HEK293 (cell line): ENCODE measurements around the gene P2RX7.

ENCODE experiments used
- CTCF ChIA-PET: fragments of 350-600 bp; formaldehyde crosslinking; extraction: SDS; loops from one replicate; lab custom pipeline; 2021; ENCODE audit warnings: antibody characterized with exemption; lab: Yijun Ruan, JAX
- POLR2A ChIA-PET: fragments of 300-600 bp; formaldehyde crosslinking; extraction: SDS; loops from one replicate; lab custom pipeline; 2020; ENCODE audit warnings: antibody characterized with exemption, inconsistent platforms; lab: Yijun Ruan, JAX
- H3K27ac ChIP-seq: fragments of 200-500 bp; sonication (Bioruptor generic); 2 replicates; pipeline ENCODE4 v1.5.1; 2014; ENCODE audit warnings: low read depth, low read length, control low read depth, inconsistent platforms; ENCODE audit errors: extremely low read depth
- H3K36me3 ChIP-seq, 2 experiments: fragments of 200-500 bp in 1 of 2; sonication (Bioruptor generic) in 1 of 2; 1 replicate in 1 of 2; 2 replicates in 1 of 2; pipeline ENCODE4 v1.5.1; 2014 to 2017; ENCODE audit warnings: inconsistent platforms in 2 of 2, low read length in 2 of 2; ENCODE audit not compliant: control insufficient read depth in 2 of 2, insufficient read depth in 1 of 2
- H3K4me1 ChIP-seq: fragments of 200-500 bp; sonication (Bioruptor generic); 2 replicates; pipeline ENCODE4 v1.5.1; 2014; ENCODE audit warnings: mild to moderate bottlenecking, low read length, inconsistent platforms; ENCODE audit not compliant: control insufficient read depth, insufficient read depth
- H3K4me3 ChIP-seq: 2 replicates; pipeline ENCODE4 v1.5.1; 2011; ENCODE audit warnings: low read depth, mild to moderate bottlenecking, control low read depth, low read length, moderate library complexity
- H3K9me3 ChIP-seq: fragments of 200-500 bp; sonication (Bioruptor generic); 2 replicates; pipeline ENCODE4 v1.5.1; 2014; ENCODE audit warnings: low read depth, low read length, inconsistent platforms; ENCODE audit not compliant: control insufficient read depth, insufficient read depth
- BCL11A ChIP-seq: fragments of 450-650 bp; formaldehyde crosslinking; IDR thresholded peaks from 2 replicates; pipeline ENCODE4 v1.5.1; 2016; ENCODE audit warnings: low read depth, missing biosample characterization, missing genetic modification characterization
- FEZF1 ChIP-seq: fragments of 450-650 bp; formaldehyde crosslinking; IDR thresholded peaks from 2 replicates; pipeline ENCODE4 v1.5.1; 2016; ENCODE audit warnings: missing biosample characterization, missing genetic modification characterization
- KLF1 ChIP-seq: fragments of 450-650 bp; formaldehyde crosslinking; IDR thresholded peaks from 2 replicates; pipeline ENCODE4 v1.5.1; 2016; ENCODE audit warnings: missing biosample characterization, missing genetic modification characterization
- WT1 ChIP-seq: fragments of 450-650 bp; formaldehyde crosslinking; IDR thresholded peaks from 2 replicates; pipeline ENCODE4 v1.5.1; 2016; ENCODE audit warnings: missing biosample characterization, missing genetic modification characterization
- YY2 ChIP-seq: fragments of 450-650 bp; formaldehyde crosslinking; IDR thresholded peaks from 2 replicates; pipeline ENCODE4 v1.5.1; 2016; ENCODE audit warnings: missing biosample characterization, missing genetic modification characterization
- ZNF121 ChIP-seq: fragments of 450-650 bp; formaldehyde crosslinking; IDR thresholded peaks from 2 replicates; pipeline ENCODE4 v1.5.1; 2016; ENCODE audit warnings: missing biosample characterization, missing genetic modification characterization
- ZNF132 ChIP-seq: fragments of 450-650 bp; formaldehyde crosslinking; IDR thresholded peaks from 2 replicates; pipeline ENCODE4 v1.5.1; 2017; ENCODE audit warnings: missing biosample characterization, missing genetic modification characterization, borderline replicate concordance
- ZNF174 ChIP-seq: fragments of 450-650 bp; formaldehyde crosslinking; IDR thresholded peaks from 2 replicates; pipeline ENCODE4 v1.5.0; 2017; ENCODE audit warnings: missing biosample characterization, mild to moderate bottlenecking, missing genetic modification characterization
- ZNF37A ChIP-seq: fragments of 450-650 bp; IDR thresholded peaks from 2 replicates; pipeline ENCODE4 v1.5.1; 2018; ENCODE audit warnings: missing biosample characterization, missing genetic modification characterization
- ZNF473 ChIP-seq: fragments of 450-650 bp; formaldehyde crosslinking; IDR thresholded peaks from 2 replicates; pipeline ENCODE4 v1.5.1; 2017; ENCODE audit warnings: missing biosample characterization, missing genetic modification characterization
- ZNF521 ChIP-seq: fragments of 450-650 bp; formaldehyde crosslinking; IDR thresholded peaks from 2 replicates; pipeline ENCODE4 v1.5.1; 2017; ENCODE audit warnings: missing biosample characterization, mild to moderate bottlenecking, missing genetic modification characterization
- ZNF776 ChIP-seq: fragments of 450-650 bp; formaldehyde crosslinking; IDR thresholded peaks from 2 replicates; pipeline ENCODE4 v1.5.0; 2017; ENCODE audit warnings: missing biosample characterization, missing genetic modification characterization, borderline replicate concordance
- TF ChIP-seq, protein P1 (sequence below): fragments of 450-650 bp; formaldehyde crosslinking; IDR thresholded peaks from 2 replicates; pipeline ENCODE4 v1.5.1; 2016; ENCODE audit warnings: missing biosample characterization, missing genetic modification characterization
- TF ChIP-seq, protein P2 (sequence below): fragments of 450-650 bp; formaldehyde crosslinking; IDR thresholded peaks from 2 replicates; pipeline ENCODE4 v1.5.1; 2017; ENCODE audit warnings: missing biosample characterization, missing genetic modification characterization
- TF ChIP-seq, protein P3 (sequence below): fragments of 450-650 bp; formaldehyde crosslinking; IDR thresholded peaks from 2 replicates; pipeline ENCODE4 v1.5.1; 2016; ENCODE audit warnings: missing biosample characterization, missing genetic modification characterization, borderline replicate concordance
- TF ChIP-seq, protein P4 (sequence below): fragments of 450-650 bp; formaldehyde crosslinking; IDR thresholded peaks from 2 replicates; pipeline ENCODE4 v1.5.1; 2016; ENCODE audit warnings: missing biosample characterization, missing genetic modification characterization
- TF ChIP-seq, protein P5 (sequence below): fragments of 450-650 bp; formaldehyde crosslinking; IDR thresholded peaks from 2 replicates; pipeline ENCODE4 v1.5.0; 2017; ENCODE audit warnings: missing biosample characterization, missing genetic modification characterization, borderline replicate concordance

The P2RX7 gene

DNA sequence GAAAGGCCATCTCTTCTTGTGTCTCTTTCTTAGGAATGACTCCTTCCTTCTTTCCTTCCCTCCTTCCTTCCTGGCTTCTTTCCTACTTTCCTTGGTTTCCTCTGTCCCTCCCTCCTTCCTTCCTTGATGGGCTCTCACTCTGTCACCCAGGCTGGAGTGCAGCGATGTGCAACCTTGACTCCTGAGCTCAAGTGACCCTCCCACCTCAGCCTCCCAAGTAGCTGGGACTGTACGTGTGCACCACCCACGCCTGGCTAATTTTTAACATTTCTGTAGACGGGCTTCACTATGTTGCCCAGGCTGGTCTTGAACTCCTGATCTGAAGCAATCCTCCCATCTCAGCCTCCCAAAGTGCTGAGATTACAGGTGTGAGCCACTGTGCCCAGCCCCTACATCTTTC is 10.9 kb upstream of the P2RX7 start:
- TF ChIP-seq ZNF473 (tag by site-specific recombination) (no peak), ZNF776 (tag by site-specific recombination) (no peak), ZNF121 (tag by site-specific recombination) (no peak), FEZF1 (tag by site-specific recombination) (no peak), ZNF132 (no peak), BCL11A (tag by site-specific recombination) (no peak), KLF1 (tag by site-specific recombination) (no peak), WT1 (no peak), ZNF174 (tag by site-specific recombination) (no peak), ZNF521 (tag by site-specific recombination) (no peak), ZNF37A (tag by site-specific recombination) (no peak), YY2 (no peak)
- TF ChIP-seq, protein P1, sequence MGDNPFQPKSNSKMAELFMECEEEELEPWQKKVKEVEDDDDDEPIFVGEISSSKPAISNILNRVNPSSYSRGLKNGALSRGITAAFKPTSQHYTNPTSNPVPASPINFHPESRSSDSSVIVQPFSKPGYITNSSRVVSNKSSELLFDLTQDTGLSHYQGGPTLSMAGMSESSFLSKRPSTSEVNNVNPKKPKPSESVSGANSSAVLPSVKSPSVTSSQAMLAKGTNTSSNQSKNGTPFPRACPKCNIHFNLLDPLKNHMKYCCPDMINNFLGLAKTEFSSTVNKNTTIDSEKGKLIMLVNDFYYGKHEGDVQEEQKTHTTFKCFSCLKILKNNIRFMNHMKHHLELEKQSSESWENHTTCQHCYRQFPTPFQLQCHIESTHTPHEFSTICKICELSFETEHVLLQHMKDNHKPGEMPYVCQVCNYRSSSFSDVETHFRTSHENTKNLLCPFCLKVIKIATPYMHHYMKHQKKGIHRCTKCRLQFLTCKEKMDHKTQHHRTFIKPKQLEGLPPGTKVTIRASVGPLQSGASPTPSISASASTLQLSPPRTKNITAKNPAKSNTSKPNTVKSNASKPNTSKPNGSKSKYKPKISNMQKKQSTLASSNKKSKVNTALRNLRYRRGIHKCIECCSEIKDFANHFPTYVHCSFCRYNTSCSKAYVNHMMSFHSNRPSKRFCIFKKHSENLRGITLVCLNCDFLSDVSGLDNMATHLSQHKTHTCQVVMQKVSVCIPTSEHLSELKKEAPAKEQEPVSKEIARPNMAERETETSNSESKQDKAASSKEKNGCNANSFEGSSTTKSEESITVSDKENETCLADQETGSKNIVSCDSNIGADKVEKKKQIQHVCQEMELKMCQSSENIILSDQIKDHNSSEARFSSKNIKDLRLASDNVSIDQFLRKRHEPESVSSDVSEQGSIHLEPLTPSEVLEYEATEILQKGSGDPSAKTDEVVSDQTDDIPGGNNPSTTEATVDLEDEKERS (tag by site-specific recombination): no peak
- TF ChIP-seq, protein P2, sequence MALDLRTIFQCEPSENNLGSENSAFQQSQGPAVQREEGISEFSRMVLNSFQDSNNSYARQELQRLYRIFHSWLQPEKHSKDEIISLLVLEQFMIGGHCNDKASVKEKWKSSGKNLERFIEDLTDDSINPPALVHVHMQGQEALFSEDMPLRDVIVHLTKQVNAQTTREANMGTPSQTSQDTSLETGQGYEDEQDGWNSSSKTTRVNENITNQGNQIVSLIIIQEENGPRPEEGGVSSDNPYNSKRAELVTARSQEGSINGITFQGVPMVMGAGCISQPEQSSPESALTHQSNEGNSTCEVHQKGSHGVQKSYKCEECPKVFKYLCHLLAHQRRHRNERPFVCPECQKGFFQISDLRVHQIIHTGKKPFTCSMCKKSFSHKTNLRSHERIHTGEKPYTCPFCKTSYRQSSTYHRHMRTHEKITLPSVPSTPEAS (tag by site-specific recombination): no peak
- TF ChIP-seq, protein P3, sequence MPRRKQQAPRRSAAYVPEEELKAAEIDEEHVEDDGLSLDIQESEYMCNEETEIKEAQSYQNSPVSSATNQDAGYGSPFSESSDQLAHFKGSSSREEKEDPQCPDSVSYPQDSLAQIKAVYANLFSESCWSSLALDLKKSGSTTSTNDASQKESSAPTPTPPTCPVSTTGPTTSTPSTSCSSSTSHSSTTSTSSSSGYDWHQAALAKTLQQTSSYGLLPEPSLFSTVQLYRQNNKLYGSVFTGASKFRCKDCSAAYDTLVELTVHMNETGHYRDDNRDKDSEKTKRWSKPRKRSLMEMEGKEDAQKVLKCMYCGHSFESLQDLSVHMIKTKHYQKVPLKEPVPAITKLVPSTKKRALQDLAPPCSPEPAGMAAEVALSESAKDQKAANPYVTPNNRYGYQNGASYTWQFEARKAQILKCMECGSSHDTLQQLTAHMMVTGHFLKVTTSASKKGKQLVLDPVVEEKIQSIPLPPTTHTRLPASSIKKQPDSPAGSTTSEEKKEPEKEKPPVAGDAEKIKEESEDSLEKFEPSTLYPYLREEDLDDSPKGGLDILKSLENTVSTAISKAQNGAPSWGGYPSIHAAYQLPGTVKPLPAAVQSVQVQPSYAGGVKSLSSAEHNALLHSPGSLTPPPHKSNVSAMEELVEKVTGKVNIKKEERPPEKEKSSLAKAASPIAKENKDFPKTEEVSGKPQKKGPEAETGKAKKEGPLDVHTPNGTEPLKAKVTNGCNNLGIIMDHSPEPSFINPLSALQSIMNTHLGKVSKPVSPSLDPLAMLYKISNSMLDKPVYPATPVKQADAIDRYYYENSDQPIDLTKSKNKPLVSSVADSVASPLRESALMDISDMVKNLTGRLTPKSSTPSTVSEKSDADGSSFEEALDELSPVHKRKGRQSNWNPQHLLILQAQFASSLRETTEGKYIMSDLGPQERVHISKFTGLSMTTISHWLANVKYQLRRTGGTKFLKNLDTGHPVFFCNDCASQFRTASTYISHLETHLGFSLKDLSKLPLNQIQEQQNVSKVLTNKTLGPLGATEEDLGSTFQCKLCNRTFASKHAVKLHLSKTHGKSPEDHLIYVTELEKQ (tag by site-specific recombination): no peak
- TF ChIP-seq, protein P4, sequence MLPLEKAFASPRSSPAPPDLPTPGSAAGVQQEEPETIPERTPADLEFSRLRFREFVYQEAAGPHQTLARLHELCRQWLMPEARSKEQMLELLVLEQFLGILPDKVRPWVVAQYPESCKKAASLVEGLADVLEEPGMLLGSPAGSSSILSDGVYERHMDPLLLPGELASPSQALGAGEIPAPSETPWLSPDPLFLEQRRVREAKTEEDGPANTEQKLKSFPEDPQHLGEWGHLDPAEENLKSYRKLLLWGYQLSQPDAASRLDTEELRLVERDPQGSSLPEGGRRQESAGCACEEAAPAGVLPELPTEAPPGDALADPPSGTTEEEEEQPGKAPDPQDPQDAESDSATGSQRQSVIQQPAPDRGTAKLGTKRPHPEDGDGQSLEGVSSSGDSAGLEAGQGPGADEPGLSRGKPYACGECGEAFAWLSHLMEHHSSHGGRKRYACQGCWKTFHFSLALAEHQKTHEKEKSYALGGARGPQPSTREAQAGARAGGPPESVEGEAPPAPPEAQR (tag by site-specific recombination): no peak
- TF ChIP-seq, protein P5, sequence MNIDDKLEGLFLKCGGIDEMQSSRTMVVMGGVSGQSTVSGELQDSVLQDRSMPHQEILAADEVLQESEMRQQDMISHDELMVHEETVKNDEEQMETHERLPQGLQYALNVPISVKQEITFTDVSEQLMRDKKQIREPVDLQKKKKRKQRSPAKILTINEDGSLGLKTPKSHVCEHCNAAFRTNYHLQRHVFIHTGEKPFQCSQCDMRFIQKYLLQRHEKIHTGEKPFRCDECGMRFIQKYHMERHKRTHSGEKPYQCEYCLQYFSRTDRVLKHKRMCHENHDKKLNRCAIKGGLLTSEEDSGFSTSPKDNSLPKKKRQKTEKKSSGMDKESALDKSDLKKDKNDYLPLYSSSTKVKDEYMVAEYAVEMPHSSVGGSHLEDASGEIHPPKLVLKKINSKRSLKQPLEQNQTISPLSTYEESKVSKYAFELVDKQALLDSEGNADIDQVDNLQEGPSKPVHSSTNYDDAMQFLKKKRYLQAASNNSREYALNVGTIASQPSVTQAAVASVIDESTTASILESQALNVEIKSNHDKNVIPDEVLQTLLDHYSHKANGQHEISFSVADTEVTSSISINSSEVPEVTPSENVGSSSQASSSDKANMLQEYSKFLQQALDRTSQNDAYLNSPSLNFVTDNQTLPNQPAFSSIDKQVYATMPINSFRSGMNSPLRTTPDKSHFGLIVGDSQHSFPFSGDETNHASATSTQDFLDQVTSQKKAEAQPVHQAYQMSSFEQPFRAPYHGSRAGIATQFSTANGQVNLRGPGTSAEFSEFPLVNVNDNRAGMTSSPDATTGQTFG (tag by site-specific recombination): no peak
- TF ChIP-seq, all 188 proteins: peak for 0
- no peaks in the 10 kb centered on the region for H3K4me1 ChIP-seq
- no peaks in the 10 kb centered on the region for H3K9me3 ChIP-seq
- no peak overlapping the region for H3K27ac ChIP-seq
- POLR2A ChIA-PET: no interaction called here
- CTCF ChIA-PET: interaction anchor here (0.6 kb wide), 1 partner anchor 473 kb away, joined by 3 read pairs; no protein-coding TSS in a partner anchor
- no peaks in the 10 kb centered on the region for H3K36me3 ChIP-seq
- no peak overlapping the region for H3K4me3 ChIP-seq
